HG03108 (cell line): Measurements from ENCODE around the gene PASK.
"Not testable (repeated sequence)": the region's sequence is repeated elsewhere in the genome, so short reads cannot be mapped to it uniquely, and the experiment has no call there.

Source experiments
- ATAC-seq: cut with Tn5 transposase; IDR thresholded peaks from one replicate; pipeline ENCODE4 v1.9.1; 2021; ENCODE audit warnings: moderate library complexity; ENCODE audit not compliant: unreplicated experiment

The PASK gene

DNA sequence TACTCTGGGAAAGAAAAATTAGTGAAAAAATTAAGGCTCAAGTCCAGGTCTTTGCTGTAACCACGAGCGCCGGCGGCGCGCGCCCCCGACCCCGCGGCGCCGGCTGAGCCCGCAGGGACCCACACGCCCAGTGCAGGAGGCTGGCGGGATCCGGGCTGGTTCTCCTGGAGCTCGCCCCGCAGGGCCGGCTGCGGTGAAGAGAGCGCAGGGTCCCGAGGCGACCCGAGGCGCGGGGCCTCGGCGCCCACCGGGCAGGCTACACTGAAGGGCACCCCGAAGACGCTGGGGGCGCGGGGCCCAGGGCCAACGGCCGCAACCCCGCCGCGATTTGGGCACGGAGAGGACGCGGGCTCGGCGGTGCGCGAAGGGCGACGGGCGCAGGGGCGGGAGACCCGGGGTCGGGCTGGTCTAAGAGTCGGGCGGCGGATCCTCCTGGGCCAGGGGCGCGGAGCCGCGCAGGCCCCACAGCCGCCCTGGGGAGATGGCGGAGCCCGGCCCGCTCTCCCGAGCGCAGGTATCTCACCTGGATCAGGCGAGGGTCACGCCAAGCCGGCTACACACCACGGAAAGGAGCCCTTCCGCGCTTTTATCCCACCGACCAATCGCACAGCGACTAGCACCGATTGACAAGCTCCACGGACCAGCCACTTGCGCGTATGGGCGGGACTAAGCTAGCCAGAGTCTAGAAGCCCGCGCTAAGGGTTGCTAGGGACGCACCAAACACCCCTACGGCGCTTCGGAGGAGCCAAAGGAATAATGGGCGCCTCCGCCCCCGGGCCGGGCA is at the start of gene PASK:
Gene PASK (minus strand): TSS at position 582 of the 784 bp plus-strand sequence. CDS start 6,440 bp downstream, outside the sequence.
- ATAC-seq, result peak; percentile 79

DNA sequence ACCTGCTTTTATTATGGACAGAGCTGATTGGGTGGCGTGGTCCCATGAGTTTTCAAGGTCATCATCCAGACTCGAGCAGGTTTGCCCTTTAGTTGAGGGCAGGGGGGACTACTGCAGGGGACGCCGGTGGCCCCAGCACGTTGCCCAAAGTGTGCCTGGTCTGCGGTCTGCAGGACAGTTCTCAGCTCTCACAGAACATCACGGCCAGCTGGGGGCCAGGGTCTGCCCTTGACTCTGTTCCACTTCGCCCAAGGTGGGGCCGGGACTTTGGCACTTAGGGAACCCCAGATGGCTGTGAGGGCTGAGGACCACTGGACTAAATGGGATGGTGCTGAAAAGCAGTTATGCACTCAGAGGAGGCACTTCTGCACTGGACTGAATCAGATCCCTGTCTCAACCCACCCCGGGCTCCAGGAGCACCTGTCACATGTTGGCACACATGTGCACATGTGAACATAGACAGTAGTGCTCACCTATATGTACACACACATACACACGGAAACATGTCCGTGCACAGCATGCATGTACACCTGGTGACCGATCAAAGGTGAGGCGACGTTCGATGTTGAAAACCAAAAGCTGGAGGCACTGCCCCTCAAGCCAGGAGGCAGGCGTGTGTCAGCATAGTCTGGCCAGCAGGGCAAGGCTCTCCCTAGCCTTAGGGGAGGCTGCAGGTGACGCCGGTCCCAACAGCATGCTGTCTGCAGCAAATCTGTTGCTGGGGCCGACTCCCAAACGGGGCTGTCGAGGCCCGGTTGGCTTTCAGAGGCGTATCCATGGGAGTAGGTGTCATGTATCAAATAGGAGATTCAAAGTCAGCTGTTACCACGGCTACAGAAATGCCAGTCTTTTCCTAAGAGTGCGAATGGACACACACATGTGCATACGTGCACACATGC is 49.4 kb upstream of the PASK start:
- ATAC-seq, result no peak

DNA sequence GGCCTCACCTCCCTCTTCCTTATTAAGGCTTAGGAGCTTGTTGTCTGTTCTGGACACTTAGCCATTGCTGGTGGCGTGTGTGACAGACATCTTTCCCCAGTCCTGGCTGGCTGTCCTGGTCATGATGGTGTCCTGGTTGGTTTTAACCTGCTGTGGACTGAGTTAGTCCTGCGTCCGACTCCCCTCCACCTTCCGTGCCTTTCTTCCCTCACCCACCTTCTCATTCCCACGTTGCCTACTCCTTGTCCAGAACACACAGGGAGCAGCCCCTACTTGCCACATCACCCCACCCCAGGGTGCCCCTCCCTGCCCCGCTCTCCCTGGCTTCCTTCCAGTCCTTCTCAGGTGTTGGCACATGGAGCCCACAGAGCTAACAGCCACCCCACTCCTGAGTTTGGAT is 48.7 kb upstream of the PASK start:
- no peak for ATAC-seq

GRCh38 chr2:241197246-241197645 is 48.0 kb upstream of the PASK start:
- not testable (repeated sequence) for ATAC-seq

GRCh38 chr2:241195506-241196130 is 46.3 kb upstream of the PASK start:
- no peak for ATAC-seq

GRCh38 chr2:241194811-241195210 is 45.5 kb upstream of the PASK start:
- ATAC-seq, result no peak

- ATAC-seq, result no peak
Observed at GRCh38 chr2:241193271-241193670, 44.0 kb upstream of the PASK start.

DNA sequence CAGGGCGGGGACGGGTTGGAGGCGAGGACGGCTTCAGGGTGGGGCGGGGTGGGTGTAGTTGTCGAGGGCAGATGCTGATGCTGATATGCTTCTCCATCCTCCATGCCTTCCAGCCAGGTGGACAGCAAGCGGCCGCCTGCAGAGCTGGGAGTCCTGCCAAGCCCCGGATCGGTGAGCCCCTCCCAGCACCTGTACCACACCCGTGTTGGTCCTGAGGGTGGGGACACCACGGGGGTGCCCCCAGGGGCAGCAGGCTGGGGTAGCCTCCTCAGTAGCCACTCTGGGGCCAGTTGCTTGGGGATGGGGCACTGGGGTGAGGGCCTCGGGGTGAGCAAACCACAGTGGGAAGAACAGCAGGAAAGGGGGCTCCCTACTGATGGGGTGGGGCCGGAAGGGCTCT is 41.8 kb upstream of the PASK start:
- no peak for ATAC-seq

DNA sequence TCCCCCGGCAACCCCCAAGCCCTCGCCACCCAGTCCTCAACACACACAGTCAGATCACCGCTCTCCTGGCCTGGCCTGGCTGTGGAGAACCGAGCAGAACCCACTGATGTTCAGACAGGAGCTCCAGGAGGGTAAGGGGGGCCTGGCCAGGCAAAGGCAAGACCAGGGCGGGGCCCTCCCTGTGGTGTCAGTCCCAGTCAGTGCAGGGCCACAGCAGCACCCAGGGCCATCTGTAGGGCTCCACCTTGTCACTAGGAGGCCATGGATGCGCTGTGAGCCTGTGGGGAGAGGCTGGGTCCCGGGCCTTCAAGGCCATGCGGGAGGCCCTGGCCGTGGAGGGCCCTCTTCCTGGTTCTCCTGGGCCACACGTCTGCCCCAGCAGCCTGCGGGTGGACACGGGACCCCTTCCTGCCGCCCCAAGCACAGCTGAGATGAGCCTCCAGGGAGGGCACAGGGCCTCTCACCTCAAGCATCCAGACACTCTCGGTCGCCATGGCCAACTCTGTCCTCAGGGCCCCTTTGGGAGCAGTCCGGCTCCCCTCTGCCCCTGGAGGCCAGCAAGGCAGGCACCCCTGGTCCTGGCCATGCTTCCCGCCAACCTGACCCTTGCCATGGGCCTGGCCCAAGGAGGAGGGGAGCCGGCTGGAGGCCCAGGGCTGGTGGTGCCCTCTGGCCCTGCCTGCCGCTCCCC is 41.2 kb upstream of the PASK start:
- no peak for ATAC-seq

GRCh38 chr2:241189856-241190201 is 40.6 kb upstream of the PASK start:
- no peak for ATAC-seq

GRCh38 chr2:241189093-241189855 is 40.0 kb upstream of the PASK start:
- no peak for ATAC-seq

GRCh38 chr2:241188361-241189092 is 39.3 kb upstream of the PASK start, which contains the start of gene ANO7:
TSS of gene ANO7 (plus strand) at chr2:241188677. CDS start at chr2:241190064, 1,387 bp downstream.
- no peak for ATAC-seq

DNA sequence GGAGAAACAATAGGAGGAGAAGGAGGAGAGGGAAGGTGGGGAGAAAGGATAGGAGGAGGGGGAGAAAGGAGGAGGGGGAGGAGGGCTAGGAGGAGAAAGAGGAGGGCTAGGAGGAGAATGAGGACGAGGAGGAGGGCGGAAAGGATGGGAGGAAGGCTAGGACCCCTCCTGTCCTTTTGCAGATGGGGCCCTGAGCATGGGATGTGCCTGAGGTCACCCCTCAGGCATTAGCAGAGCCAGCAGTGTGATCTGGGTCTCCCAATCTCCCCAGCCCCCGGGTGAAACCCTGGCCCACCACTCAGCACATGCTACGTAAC is 38.6 kb upstream of the PASK start:
- ATAC-seq, result no peak

DNA sequence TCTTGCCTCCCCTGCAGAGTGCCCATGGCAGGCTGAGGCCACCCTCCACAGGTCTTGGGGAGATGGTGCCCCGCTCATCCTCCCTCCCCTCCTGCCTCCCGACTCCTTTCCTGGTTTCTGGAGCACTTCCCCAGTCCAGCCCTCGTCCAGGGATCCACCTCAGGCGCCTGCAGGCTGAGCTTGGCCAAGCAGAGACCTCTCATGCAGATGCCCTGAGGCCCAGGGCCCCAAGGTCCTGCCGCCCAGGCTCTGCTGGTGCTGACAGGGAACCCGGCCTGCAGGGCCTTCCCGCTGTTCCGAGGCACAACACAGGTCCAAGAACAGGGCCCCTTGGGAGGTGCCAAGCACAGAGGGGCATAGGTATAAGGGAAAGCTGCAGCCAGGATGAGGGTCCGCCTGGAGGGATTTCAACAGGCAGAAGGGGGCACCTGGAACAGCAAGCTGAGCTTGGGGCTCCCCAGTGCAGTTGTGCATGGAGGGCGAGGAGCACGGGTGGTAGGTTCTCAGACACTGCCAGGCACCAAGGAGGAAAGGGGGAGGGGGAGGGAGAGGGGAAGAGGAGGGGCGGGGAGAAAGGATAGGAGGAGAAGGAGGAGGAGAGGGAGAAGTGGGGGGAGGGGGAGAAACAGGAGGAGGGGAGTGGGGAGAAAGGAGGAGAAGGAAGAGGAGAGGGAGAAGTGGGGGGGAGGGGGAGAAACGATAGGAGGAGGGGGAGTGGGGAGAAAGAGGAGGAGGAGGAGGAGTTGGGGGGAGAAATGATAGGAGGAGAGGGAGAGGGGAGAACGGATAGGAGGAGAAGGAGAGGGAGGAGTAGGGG is 38.0 kb upstream of the PASK start:
- no peak for ATAC-seq

- no peak for ATAC-seq
Observed at GRCh38 chr2:241185961-241186360, 36.7 kb upstream of the PASK start.

DNA sequence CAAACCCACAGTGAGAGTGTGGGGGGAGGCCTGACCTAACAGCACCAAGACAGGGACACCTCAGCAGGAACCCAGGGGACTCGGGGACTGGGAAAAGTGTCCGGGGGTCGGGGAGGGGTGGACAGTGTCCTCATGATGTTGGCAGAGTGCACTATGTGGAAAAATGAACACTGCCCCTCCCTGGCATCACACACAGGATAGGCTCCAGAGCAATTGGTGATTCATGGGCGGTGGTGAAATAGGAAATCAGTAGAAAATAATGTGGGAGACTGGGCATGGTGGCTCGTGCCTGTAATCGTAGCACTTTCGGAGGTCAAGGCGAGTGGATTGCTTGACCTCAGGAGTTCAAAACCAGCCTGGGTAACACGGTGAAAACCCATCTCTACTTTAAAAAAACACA is 35.6 kb upstream of the PASK start:
- ATAC-seq, result no peak

DNA sequence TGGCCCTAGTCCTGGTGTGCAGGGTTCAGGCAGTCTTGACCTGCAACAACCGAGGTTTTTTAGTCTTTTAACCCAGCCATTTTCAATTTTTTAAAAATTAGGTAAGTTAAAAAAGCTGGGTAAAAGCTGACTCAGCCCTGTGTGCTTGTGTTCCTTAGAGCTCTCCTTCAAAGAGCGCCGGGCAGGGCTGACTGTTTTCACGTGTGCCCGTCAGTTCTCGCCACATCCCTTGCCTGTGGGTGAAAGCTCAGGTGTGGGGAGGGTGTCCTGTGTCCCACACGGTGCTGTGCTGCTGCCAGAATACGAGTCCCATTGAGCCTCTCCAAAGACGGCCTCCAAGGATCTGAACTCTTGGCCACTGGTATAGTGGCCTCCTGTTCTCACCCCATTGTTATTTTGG is 33.9 kb upstream of the PASK start:
- ATAC-seq, result no peak

- ATAC-seq, result no peak
Observed at GRCh38 chr2:241182531-241183133, 33.4 kb upstream of the PASK start.
